ENCODE results near the gene VAV3. TPM values are rescaled to one million over a fixed set of nuclear protein-coding genes. Genes with fewer than 3 reads are reported as not detected.

The VAV3 gene
- total RNA-seq, 1 donor: 0.09 TPM

- no peak for DNase-seq (ENCODE audit: low read depth)
- H3K4me3 ChIP-seq (ENCODE audit: low read depth, low read length): no peak overlapping the region
- no peak for TF ChIP-seq CTCF (IDR thresholded peaks at IDR 0.05; ENCODE audit: insufficient read depth, low read length)
Measured at GRCh38 chr1:107963008-107963407, 2.0 kb downstream of the VAV3 start.

GRCh38 chr1:107954719-107955415, 10.1 kb downstream of the VAV3 start:
- H3K4me3 ChIP-seq (ENCODE audit: low read depth, low read length): no peak overlapping the region
- TF ChIP-seq CTCF (IDR thresholded peaks at IDR 0.05; ENCODE audit: insufficient read depth, low read length): no peak
- no peak for DNase-seq (ENCODE audit: low read depth)

- TF ChIP-seq CTCF (IDR thresholded peaks at IDR 0.05; ENCODE audit: insufficient read depth, low read length): no peak
- H3K4me3 ChIP-seq (ENCODE audit: low read depth, low read length): no peak overlapping the region
- no peak for DNase-seq (ENCODE audit: low read depth)
Measured at GRCh38 chr1:107954126-107954525, 10.9 kb downstream of the VAV3 start.

GRCh38 chr1:107953556-107953955, 11.4 kb downstream of the VAV3 start:
- TF ChIP-seq CTCF (IDR thresholded peaks at IDR 0.05; ENCODE audit: insufficient read depth, low read length): no peak
- DNase-seq (ENCODE audit: low read depth): no peak
- H3K4me3 ChIP-seq (ENCODE audit: low read depth, low read length): no peak overlapping the region

GRCh38 chr1:107952989-107953388, 12.0 kb downstream of the VAV3 start:
- DNase-seq (ENCODE audit: low read depth): no peak
- no peak overlapping the region for H3K4me3 ChIP-seq (ENCODE audit: low read depth, low read length)
- no peak for TF ChIP-seq CTCF (IDR thresholded peaks at IDR 0.05; ENCODE audit: insufficient read depth, low read length)

- no peak overlapping the region for H3K4me3 ChIP-seq (ENCODE audit: low read depth, low read length)
- DNase-seq (ENCODE audit: low read depth): no peak
- no peak for TF ChIP-seq CTCF (IDR thresholded peaks at IDR 0.05; ENCODE audit: insufficient read depth, low read length)
Measured at GRCh38 chr1:107950464-107950863, 14.5 kb downstream of the VAV3 start.
